OCI-M1 (cell line): ENCODE results near the gene AZGP1.
A peak's percentile ranks its signal among the peaks of the same experiment; 100 is the strongest.
"Not testable (repeated sequence)": the region's sequence is repeated elsewhere in the genome, so short reads cannot be mapped to it uniquely, and the experiment has no call there.

Source experiments
- DNase-seq: peaks from one replicate; lab custom pipeline; 2025; lab: John Stamatoyannopoulos, UW

Gene AZGP1

DNA sequence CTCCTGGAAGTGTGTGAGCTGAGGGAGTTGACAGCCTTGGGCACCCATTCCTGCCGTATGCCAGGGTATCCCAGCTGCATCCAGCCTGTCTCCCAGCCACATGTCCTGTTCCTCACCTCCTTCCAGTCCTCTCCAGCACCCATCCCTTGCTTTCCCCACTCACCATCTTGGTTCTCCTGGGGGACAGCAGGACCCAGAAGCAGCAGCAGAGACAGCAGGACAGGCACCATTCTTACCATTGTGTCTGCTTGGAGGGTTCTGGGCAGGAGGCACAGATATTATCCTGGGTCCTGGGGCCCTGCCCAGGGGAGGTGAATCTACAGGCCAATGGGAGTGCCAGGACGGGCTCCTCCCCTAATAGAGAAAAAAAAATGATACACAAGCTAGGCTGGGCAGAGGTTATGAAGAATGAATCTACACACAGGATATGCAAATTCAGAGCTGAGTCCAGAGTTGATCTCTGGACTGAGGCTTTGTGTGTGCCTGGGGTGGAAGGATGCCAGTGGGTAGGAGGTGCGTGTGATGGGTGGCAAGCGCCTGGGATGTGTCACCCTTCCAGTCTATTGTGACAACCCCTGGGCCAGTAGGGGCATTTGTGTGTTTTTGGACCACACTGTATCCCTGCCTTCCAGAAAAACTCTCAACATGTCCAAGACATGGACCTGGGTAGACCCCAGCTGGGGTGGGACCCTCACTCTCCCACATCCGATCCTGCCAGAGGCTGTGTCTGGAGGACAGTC is at the start of gene AZGP1:
Gene AZGP1 (minus strand): TSS at position 250 of the 740 bp plus-strand sequence. CDS start 11 bp downstream, at position 239.
- peak; percentile 31 for DNase-seq

DNA sequence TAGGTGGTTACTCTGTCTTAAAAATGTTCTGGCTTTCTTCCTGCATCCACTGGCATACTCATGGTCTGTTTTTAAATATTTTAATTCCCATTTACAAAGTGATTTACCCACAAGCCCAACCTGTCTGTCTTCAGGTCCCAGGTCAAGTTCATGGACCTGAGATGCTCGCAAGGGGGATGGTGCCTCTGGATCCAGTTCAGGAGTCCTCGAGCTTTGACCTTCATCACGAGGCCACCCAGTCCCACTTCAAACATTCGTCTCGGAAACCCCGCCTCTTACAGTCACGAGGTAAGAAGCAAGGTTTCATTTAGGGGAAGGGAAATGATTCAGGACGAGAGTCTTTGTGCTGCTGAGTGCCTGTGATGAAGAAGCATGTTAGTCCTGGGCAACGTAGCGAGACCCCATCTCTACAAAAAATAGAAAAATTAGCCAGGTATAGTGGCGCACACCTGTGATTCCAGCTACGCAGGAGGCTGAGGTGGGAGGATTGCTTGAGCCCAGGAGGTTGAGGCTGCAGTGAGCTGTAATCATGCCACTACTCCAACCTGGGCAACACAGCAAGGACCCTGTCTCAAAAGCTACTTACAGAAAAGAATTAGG is 48.3 kb upstream of the AZGP1 start:
- no peak for DNase-seq

DNA sequence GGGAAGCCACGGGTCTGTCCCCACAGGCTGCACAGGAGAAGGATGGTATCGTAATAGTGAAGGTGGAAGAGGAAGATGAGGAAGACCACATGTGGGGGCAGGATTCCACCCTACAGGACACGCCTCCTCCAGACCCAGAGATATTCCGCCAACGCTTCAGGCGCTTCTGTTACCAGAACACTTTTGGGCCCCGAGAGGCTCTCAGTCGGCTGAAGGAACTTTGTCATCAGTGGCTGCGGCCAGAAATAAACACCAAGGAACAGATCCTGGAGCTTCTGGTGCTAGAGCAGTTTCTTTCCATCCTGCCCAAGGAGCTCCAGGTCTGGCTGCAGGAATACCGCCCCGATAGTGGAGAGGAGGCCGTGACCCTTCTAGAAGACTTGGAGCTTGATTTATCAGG is 47.7 kb upstream of the AZGP1 start:
- no peak for DNase-seq

GRCh38 chr7:100022621-100023020 is 46.8 kb upstream of the AZGP1 start:
- DNase-seq = no peak

- DNase-seq = no peak
Measured at GRCh38 chr7:100021297-100021696, 45.5 kb upstream of the AZGP1 start.

DNA sequence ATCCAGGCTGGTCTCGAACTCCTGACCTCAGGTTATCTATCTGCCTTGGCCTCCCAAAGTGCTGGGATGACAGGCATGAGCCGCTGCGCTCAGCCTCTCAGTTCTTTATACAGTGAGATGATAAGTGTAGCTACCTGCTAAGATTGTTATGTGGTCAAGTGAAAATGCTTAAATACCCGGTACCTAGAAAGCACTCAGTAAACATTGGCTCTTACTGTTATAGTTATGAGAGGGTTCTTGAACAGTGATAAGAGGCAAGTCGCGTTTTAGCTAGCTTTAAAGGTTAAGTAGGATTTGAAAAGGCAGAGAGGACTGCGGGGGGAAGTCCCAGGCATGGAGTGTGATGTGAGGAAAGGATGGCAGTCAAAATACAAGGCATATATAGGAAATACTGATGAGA is 44.1 kb upstream of the AZGP1 start:
- DNase-seq = no peak

- DNase-seq = no peak
Measured at GRCh38 chr7:100017875-100018274, 42.0 kb upstream of the AZGP1 start.

GRCh38 chr7:100017300-100017699 is 41.5 kb upstream of the AZGP1 start:
- no peak for DNase-seq

- DNase-seq = no peak
Measured at GRCh38 chr7:100016215-100016901, 40.5 kb upstream of the AZGP1 start.

DNA sequence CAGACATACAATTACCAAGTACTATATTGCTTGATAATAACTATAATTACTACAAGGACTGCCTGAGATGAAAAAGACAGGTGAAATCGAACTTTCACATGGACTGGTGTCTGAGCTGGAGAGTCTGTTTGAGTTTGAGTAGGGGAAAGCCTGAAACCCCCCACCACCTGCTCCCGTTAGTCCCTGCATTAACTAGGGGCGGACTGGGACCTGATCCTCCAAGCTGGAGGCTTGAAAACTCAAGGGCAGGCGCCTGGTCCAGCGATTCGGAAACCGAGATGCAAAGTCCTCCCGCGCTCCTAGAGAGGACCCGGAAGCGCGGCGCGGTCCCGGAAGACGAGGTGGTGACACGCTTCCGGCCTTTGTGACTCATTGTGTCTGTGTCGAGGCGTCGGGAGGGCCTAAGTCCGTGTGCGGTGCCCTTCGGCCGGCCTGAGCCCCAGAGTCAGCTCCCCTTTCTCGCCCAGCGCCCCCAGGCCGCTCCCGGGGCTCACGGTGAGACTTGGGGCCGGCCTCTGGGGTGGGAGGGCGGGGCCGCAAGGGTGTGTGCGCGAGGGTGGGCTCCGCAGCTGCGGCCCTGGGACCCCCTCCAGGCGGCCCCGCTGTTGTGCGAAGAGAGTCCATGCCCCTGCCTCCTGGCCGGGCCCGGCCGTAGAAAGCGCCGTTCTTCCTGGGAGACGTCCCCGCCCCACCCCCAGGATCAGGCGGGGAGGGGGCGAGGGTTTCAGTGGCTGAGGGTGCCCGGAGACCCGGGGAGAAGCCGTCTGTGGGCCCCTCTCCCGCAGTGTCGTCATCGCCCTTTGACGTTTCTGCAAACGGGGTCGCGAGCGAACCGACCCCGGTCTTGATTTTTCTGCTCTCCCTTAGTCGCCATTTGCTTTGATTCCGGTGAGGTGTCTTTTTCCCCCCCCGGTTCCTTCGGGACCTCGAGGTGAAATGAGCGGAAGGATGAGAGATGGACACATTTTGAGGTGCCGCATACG is 39.7 kb upstream of the AZGP1 start, which contains the start of gene ZKSCAN1:
Gene ZKSCAN1 (plus strand): TSS at position 365 of the 983 bp plus-strand sequence. CDS start 7,911 bp downstream, outside the sequence.
- peak; percentile 97 for DNase-seq

DNA sequence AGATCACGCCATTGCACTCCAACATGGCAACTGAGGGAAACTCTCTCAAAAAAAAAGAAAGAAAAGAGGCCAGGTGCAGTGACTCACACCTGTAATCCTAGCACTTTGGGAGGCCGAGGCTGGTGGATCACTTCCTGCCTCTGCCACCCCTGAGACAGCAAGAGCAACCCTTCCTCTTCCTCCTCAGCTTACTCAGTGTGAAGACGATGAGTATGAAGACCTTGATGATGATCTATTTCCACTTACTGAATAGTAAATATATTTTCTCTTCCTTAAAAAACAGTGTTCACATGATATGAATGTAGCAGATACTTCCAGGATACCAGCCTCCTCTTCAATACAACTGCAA is 37.5 kb upstream of the AZGP1 start:
- DNase-seq = no peak

DNA sequence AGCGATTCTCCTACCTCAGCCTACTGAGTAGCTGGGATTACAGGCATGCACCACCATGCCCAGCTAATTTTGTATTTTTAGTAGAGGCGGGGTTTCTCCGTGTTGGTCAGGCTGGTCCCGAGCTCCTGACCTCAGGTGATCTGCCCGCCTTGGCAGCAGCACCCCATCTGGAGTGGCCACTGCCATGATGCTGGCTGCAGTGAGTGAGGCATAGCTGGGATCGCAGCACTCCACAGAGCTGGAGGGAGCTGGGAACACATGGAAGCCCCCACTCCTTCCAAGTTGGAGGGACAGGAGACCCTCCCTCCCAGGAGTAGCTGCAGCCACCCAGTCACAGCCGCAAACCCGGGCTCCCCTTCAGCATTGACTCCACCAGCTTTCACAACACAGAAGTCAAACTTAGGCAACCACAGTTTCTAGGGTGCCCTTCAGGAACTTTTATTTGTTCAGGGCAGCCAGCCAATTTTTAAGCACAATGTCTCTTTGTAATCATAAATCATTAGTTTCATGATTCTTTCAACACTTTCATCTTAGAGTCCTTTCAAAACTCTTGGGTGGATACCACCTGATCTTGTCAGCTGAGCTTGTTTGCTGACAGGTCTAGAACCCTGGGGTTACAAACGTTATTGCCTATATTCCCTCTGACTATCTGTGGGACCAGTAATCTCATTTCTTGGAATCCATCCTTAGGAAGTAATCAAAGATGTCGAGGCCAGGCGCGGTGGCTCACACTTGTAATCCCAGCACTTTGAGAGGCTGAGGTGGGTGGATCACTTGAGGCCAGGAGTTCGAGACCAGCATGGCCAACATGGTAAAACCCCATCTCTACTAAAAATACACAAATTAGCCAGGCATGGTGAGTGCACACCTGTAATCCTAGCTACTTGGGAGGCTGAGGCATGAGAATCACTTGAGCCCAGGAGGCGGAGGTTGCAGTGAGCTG is 36.8 kb upstream of the AZGP1 start:
- DNase-seq = peak; percentile 31

DNA sequence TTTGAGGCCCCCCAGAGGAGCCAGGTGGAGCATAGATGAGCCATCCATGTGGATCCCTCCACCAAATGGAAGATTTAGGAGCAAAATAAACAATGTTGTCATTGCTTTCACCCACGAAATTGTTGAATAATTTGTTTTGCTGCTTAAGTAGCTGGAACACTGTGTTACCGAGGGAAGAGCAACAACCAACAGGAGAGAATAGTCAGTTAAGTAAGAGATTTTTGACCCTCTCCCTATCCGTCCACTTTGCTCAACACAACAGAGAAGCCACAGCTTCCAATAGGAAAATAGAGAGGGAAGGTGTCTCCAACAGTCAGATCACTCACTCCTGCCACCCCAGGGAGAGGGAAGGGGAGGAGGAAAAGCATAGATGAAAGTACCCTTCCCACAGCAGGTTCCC is 35.7 kb upstream of the AZGP1 start:
- no peak for DNase-seq

DNA sequence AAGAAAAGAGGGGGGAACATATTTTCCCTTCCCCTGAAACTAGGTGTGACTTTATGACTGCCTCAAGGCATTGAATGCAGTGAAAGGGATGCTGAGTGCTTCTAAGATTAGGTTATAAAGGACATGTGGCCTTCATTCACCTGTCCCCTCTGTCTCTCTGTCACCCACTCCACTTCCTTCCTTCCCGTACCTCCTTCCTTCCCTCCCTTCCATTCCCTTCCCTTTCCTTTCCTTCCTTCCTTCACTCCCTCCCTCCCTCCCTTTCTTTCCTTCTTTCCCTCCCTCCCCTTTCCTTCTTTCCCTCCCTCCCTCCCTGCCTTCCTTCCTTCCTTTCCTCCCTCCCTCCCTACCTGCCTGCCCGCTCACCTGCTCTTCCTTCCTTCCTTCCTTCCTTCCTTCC is 35.1 kb upstream of the AZGP1 start:
- no peak for DNase-seq

DNA sequence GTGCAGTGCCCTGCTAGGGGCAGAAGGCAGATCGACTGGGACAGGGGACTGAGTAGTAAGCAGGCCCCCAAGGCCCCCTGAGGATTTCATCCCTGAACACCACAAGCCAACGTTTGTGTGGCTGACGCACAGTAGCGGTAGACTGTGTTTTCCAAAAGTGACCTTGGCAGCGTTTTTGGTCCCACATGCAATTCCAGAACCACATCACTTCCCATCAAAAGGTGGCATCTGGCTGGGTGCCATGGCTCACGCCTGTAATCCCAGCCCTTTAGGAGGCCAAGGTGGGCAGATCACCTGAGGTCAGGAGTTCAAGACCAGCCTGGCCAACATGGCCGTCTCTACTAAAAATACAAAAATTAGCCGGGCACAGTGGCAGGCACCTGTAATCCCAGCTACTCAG is 34.1 kb upstream of the AZGP1 start:
- DNase-seq = not testable (repeated sequence)

GRCh38 chr7:100008525-100008924 is 32.7 kb upstream of the AZGP1 start:
- no peak for DNase-seq

GRCh38 chr7:100007887-100008286 is 32.1 kb upstream of the AZGP1 start:
- peak; percentile 22 for DNase-seq

DNA sequence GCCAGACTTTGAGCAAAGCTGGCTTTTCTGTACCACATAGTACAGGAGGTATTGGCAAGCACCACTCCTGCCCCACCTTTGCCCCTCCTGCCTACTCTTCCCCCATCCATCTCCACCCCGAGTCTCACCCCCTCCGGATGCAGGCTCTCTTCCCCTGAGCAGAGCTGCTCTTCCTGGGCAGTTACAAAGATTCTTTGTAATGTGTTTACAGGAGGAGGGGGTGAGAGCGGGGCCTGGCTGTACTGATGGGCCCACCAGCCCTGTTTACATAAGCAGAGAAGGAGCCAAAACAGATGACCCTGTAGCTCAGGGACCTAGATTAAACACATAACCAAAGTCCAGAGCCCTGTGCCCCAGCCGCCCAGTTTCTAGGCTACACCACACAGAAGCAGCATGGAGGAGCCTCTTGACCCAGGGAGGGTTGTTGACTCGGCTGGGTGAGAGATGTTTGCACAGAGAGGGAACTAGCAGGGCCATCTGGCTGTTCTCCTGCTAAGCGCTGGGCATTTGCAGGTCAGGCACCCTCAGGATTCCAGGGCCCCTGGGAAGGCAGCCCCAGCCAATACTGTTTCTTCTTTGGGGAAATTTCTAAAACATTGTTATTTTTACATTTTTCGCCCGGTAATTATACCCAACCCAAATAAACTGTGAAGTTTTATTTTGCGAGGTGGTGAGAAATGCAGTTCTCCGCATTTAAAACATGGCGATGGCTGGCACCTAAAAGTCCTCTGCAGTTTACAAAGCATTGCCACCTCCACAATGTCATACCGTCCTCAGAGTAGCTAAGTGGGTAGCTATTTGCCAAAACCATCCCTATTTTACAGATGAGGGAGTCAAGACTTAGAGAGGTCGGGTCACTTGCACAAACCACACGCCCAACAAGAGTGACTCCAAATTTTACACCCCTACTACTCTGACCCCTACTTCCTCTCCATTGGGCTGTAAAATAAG is 28.2 kb upstream of the AZGP1 start:
- DNase-seq = no peak

GRCh38 chr7:100000239-100000638 is 24.4 kb upstream of the AZGP1 start:
- no peak for DNase-seq
